Glomerular endothelial cell (primary cell): ENCODE results near the gene ANKRD50. TPM values are rescaled to one million over a fixed set of nuclear protein-coding genes. Genes with fewer than 3 reads are reported as not detected.

Experiments used
- DNase-seq: peaks from one replicate; pipeline ENCODE4 v3.0.0-alpha.2; 2011; ENCODE audit warnings: low read depth, low spot score; ENCODE audit errors: extremely low read depth
- total RNA-seq: library from RNA; depleted of rRNA; stranded (reverse); fragments of >200 nt; gene quantifications from 2 replicates; pipeline ENCODE4 v1.2.3, GENCODE V29; 2015

The ANKRD50 gene
- total RNA-seq, 1 donor from 2014 or later, result 52.3 TPM

GRCh38 chr4:124637321-124637720 lies 75.2 kb downstream of the ANKRD50 start:
- no peak for DNase-seq

GRCh38 chr4:124636788-124637187 lies 75.7 kb downstream of the ANKRD50 start:
- DNase-seq, result no peak

- DNase-seq, result peak; percentile 56
These were observed 77.2 kb downstream of the ANKRD50 start for GRCh38 chr4:124635331-124635730.

- no peak for DNase-seq
These were observed 79.1 kb downstream of the ANKRD50 start for GRCh38 chr4:124633285-124633941.

- no peak for DNase-seq
These were observed 80.1 kb downstream of the ANKRD50 start for GRCh38 chr4:124632439-124632838.

- peak; percentile 99 for DNase-seq
These were observed 80.8 kb downstream of the ANKRD50 start for GRCh38 chr4:124631760-124632159.

- no peak for DNase-seq
These were observed 82.9 kb downstream of the ANKRD50 start for GRCh38 chr4:124629681-124630080.
